ENCODE measurements around the gene ALG3.

GRCh38 chr3:184259878-184260723 is 11.3 kb upstream of the ALG3 start:
- TF ChIP-seq EZH2 (IDR thresholded peaks at IDR 0.05; ENCODE audit: low read depth) (no peak), CTCF (conservative IDR thresholded peaks at IDR 0.05) (no peak)
